GM23248 (cell line): Measurements from ENCODE around the gene ADH1A.

Source experiments
- EZH2 ChIP-seq: fragments of 200-600 bp; sonication (generic); IDR thresholded peaks from 2 replicates; pipeline ENCODE4 v1.6.1; 2018; ENCODE audit warnings: antibody characterized with exemption, mild to moderate bottlenecking; ENCODE audit not compliant: insufficient read depth, poor library complexity, severe bottlenecking
- EZH2phosphoT487 ChIP-seq: fragments of 200-600 bp; sonication (generic); IDR thresholded peaks from 2 replicates; pipeline ENCODE4 v1.6.1; 2018; ENCODE audit warnings: antibody characterized with exemption, moderate library complexity, mild to moderate bottlenecking, low read depth; ENCODE audit not compliant: insufficient read depth

GRCh38 chr4:99317354-99317753 lies 26.6 kb upstream of the ADH1A start:
- TF ChIP-seq EZH2: no peak
- no peak for TF ChIP-seq EZH2phosphoT487
